Activated CD8-positive, alpha-beta memory T cell treated with anti-CD3 and anti-CD28 coated beads, Interleukin-2, amount 50 U/mL, for 48 hours (primary cell): ENCODE measurements around the gene SPPL3.
A peak's percentile ranks its signal among the peaks of the same experiment; 100 is the strongest.

Experiments used
- DNase-seq: peaks from one replicate; pipeline ENCODE4 v3.0.0-alpha.2; 2020

SPPL3 gene

DNA sequence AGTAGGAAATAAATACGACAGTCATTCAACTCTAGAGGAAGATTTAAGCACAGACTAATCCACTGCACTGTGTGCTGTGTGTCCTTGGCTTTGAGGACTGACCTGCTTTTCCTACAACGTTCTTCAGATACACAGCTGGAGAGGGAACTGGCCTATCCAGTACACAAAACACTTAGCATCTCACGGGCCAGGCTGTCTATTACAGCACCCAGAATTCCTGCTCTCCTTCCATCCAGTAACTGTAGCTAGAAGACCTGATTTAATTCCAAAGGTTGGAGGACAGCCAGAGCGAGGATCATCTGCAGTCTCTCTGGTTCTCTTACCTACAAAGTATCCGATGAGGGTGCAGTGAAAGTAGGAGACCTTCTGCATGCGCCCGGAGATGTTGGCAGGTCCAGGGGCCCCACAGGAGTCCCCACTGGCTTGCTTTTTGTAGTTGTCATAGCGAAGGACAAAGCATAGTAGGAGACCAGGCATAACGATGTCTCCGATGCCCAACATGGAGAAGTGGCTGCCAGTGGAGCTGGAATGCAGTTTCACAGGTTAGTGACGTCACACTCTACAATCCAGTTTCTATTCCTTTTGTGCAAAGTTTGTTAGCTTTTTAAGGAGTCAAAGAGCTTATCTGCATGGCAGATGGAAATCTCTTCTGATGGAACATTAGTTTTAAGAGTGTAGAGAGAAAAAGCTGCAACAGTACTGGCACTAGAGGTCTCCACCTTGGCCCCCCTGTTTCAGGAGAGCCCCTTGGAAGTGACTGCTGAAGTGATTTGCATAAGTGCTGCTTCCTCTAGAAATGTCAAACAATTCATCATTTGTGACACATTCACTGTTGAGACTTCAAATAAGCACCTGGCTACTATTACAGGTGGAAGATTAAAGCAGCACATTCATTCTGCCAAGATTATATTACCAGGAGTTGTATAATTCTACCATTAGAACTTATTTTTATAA is 136.8 kb downstream of the SPPL3 start:
- no peak for DNase-seq

DNA sequence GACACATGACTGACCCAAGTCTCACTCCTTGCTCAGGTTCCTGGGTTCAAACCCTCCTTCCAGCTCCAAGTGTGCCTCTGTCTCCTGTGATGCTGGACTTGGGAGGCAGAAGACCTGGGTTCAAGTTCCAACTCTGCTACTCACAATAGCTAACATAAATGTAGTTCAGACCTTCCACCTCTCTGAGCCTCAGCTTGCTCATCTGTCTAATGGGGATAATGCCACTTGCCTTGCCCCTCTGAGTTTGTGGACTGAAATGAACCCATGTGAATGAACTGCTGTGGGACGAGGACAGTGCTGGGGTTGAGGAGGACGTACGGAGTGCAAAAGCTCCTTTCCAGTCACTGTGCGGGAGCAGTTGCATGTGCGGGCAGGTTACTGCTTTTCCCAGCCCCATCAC is 137.6 kb downstream of the SPPL3 start:
- DNase-seq = no peak

- DNase-seq = peak; percentile 30
Measured at GRCh38 chr12:120764816-120765215, 139.3 kb downstream of the SPPL3 start.

GRCh38 chr12:120763250-120763649 is 140.9 kb downstream of the SPPL3 start:
- peak; percentile 29 for DNase-seq

GRCh38 chr12:120762086-120762485 is 142.1 kb downstream of the SPPL3 start:
- DNase-seq = no peak

DNA sequence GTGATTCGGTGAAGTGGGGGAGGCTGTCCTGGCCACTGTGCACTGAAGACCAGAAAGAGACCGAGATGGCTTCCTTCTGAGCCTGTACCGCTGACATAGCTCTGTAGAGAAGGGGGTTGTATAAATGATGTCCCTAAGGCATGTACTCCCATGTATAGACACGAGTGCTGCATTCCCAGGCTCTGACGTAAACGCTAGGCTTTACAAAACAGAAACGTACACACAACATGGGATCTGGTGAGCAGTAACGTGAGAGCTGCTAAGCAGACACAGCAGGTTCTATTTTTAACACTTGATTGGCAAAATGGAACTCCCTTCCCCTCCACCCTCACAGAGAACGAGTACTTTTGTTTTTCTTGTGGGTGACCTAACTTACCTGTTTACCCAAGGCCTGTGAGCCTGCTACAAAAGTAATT is 142.6 kb downstream of the SPPL3 start:
- DNase-seq = no peak

- no peak for DNase-seq
Measured at GRCh38 chr12:120760349-120761254, 143.6 kb downstream of the SPPL3 start.

GRCh38 chr12:120759591-120760348 is 144.4 kb downstream of the SPPL3 start:
- no peak for DNase-seq

GRCh38 chr12:120758798-120759590 is 145.2 kb downstream of the SPPL3 start:
- no peak for DNase-seq

GRCh38 chr12:120757949-120758348 is 146.2 kb downstream of the SPPL3 start:
- DNase-seq = no peak

- DNase-seq = no peak
Measured at GRCh38 chr12:120757226-120757742, 146.9 kb downstream of the SPPL3 start.

DNA sequence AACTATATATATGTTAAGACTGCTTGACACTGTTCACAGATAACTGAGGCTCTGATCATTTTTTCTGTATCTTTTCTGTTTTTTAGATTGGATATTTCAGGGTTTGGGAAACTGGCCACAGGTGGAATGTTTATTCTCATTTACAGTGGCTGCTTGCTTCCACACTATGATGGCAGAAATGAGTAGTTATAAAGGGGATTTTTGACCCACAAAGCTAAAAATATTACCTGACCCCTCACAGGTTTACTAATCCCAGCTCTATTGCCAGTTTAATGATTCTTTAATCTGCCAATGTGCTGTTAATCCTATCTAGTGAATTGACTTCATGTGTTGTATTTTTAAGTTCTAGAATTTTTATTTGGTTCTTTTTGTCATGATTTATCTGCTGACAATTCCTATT is 148.9 kb downstream of the SPPL3 start:
- DNase-seq = no peak

DNA sequence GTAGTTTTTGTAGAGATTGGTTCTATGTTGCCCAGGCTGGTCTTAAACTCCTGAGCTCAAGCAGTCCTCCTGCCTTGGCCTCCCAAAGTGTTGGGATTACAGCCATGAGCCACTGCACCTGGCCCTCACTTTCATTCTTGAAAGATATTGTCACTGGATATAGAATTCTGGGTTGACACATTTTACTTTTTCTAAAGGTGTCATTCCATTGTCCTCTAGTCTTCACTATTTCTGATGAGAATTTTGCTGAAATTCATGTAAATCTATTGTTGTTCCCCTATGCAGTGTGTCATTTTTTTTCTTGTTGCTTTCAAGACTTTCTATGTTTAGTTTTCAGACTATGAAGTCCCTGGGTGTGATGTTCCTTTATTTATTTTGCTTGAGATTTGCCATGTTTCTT is 149.4 kb downstream of the SPPL3 start:
- no peak for DNase-seq

DNA sequence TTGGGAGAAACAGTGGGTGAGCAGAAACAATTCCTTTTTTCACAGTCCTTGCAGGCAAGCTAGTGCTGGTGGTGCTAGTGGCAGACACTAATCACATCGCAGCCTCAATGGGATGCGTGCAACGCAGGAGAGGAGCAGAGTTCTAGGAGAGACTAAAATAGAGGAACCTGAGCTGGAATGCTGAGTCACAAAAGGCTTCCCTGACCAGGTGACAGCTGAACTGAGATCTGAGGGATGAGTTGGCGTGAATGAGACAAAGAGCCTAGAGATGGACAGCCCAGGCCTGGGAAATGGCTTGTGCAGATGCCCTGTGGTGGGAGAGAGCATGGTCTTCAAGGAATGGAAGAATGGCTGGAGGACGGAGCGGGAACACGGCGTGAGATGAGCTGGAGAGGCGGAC is 152.8 kb downstream of the SPPL3 start:
- no peak for DNase-seq

DNA sequence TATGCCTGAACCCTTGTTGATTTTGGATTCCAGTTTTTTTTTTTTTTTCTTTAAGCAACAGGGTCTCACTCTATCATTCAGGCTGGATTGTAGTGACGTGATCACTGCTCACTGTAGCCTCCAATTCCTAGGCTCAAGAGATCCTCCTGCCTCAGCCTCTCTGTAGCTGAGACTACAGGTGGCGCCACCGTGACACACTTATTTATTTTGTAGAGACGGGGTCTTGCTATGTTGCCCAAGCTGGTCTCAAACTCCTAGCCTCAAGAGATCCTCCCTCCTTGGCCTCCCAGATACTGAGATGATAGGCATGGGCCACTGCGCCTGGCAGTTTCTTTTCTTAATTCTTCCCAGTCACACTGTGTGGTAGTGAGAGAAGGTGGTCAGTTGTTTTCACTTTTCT is 153.4 kb downstream of the SPPL3 start:
- DNase-seq = no peak

DNA sequence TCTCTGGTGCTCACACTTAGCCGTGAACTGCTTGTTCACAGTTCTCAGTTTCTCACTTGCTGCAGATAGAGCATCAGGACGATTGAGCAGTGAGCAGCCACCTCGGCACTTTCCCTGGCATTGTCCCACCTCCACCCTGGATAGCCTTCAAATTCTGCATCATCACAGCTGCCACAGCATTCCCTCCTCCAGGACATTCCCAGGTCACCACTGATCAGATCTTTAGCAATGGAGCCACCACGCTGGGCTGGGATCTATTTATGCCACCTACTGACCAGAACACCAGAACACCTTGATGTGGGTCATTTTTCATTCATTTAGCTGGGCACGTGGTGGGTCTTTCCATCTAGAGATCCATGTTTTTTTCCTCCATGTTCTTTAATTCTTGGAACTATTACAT is 154.9 kb downstream of the SPPL3 start:
- no peak for DNase-seq

DNA sequence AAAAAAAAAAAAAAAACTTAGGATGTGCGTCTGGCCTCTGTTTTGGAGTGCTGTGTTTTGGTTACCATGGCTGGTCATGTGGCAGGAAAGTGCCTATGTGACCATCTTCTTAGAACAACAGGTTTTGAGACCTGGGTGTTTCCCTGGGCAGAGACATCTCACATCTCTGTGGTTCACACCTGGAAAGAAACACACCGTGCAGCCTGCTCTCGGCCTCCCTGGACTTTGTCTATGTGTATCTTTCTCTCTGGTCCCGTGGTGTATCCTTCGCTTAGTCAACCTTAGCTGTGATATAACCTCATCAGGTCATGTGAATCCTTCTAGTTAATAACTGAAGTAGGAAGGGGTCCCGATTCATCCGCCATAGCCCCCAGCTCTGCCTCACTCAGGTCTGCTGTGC is 155.9 kb downstream of the SPPL3 start:
- DNase-seq = no peak

DNA sequence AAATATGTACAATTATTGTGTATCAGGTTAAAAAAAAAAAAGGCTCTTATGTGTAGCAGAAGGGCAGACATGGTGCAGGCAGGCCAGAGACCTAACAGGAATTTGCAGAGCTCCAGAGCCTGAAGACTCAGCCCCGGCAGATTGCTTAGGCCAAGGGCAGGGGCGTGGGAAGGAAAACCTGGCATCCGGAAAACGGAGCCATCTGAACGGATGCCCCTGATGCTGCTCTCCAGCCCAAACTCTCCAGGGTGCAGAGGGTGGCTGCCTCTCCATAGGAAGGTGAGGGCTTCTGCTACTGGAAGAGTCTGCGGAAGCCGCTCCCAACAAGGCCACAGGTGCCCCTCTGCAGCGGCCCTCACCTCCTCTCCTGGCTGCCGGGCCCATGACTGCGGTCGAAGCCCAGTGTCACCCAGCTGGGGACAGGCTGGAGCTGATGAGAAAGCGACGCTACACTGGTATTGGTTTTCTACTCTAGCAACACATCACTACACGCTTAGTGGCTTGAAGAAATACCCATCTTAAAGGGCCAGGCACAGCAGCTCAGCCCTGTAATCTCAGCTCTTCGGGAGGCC is 159.2 kb downstream of the SPPL3 start:
- no peak for DNase-seq

GRCh38 chr12:120741476-120742421 is 162.4 kb downstream of the SPPL3 start:
- DNase-seq = no peak

DNA sequence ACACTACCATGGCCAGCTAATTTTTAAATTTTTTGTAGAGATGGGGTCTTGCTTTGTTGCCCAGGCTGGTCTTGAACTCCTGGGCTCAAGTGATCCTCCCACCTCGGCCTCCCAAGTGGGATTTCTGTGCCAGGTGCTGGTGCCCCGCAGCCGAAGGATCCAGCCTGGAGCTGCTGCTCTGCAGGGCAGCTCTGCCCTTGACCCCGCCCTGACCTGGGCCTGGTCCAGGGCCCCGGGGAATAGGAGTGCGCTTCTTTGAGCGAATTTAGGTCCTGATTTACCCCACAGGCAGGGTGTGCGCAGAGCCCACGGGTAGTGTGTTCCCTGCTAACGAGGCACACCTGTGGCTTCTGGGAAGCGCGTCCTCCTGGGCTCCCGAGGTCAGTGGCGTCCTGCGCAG is 163.3 kb downstream of the SPPL3 start:
- DNase-seq = no peak
